ENCODE measurements around the gene CEP41.

Gene CEP41

GRCh38 chr7:130352194-130353074 is 88.4 kb downstream of the CEP41 start:
- no peak for DNase-seq (ENCODE audit: low read depth in 2 of 3, low spot score in 1 of 3)

DNA sequence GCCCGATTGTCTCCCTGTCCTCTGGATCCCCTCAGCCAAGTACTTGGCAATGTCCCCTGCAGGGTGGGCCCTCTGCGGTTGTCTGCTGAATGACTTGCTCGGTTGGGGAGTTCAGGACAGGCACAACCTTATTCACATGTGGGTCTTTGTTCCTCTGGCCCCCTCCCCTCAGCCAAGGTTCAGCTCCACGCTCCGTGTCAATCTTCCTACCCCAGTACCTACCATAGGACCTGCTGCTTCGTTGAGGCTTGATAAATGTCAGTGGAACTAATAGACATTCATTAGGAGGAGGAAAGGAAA is 89.1 kb downstream of the CEP41 start:
- DNase-seq (ENCODE audit: low read depth in 2 of 3, low spot score in 1 of 3): no peak

GRCh38 chr7:130350945-130351790 is 89.6 kb downstream of the CEP41 start:
- no peak for DNase-seq (ENCODE audit: low read depth in 2 of 3, low spot score in 1 of 3)

GRCh38 chr7:130349911-130350782 is 90.7 kb downstream of the CEP41 start:
- no peak for DNase-seq (ENCODE audit: low read depth in 2 of 3, low spot score in 1 of 3)

GRCh38 chr7:130346941-130347340 is 93.9 kb downstream of the CEP41 start:
- DNase-seq (ENCODE audit: low read depth in 2 of 3, low spot score in 1 of 3): no peak

DNA sequence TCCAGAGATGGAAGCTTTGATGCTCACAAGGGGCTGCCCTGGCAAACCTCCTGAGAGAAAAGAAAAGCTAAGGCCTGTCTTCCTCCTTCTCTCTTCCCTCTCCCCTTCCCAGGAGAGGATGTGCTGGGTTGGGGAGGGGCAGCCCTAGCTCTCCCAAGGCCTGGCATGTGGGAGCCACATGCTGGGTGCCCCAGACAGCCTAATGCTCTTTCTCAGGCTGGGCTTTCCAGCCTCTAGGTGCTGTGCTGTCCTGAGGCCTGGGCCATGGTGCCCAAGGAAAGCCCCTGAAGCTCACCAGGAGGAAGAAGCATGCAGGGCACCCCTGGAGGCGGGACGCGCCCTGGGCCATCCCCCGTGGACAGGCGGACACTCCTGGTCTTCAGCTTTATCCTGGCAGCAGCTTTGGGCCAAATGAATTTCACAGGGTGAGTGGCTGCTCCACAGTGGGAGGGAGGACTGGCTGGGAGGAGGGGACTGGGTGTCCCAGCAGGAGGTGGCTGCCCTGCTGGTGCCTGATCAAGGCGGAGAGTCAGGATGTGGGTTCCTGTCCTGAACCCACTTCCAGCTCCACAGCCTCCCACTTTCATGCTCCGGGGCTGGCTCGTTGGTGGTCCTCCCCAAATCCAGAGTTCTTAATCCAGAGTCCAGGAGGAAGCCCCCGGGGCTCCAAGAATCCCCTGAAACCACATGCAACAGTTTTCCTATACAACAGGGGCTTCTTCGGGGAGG is 94.5 kb downstream of the CEP41 start:
- DNase-seq (ENCODE audit: low read depth in 2 of 3, low spot score in 1 of 3): no peak

DNA sequence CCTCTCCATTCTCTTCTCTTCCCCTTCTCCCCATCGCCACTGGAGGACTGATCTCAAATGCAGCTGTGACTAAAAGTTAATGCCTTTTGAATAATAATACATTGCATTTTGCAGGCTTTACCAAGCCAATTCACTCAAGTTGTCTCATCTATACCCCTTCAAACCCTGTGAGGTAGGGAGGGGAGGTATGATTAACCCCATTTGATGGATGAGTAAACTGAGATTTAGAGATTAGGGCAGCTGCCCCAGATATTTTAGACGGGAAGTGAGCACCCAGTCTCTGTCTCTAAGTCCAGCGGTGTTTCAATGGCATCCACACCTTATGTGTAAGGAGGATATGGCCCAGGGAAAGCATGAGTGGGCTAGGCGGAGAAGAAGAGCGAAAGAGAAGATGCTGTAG is 95.1 kb downstream of the CEP41 start:
- DNase-seq (ENCODE audit: low read depth in 2 of 3, low spot score in 1 of 3): no peak

GRCh38 chr7:130345136-130345535 is 95.7 kb downstream of the CEP41 start:
- DNase-seq (ENCODE audit: low read depth in 2 of 3, low spot score in 1 of 3): no peak

GRCh38 chr7:130344271-130344866 is 96.4 kb downstream of the CEP41 start, which contains the start of gene CPA5:
Gene CPA5, plus strand, starts transcription at chr7:130344816. Its CDS starts 1,670 bp downstream, at chr7:130346486.
- no peak for DNase-seq (ENCODE audit: low read depth in 2 of 3, low spot score in 1 of 3)
